ENCODE data around the gene GM2A.

DNA sequence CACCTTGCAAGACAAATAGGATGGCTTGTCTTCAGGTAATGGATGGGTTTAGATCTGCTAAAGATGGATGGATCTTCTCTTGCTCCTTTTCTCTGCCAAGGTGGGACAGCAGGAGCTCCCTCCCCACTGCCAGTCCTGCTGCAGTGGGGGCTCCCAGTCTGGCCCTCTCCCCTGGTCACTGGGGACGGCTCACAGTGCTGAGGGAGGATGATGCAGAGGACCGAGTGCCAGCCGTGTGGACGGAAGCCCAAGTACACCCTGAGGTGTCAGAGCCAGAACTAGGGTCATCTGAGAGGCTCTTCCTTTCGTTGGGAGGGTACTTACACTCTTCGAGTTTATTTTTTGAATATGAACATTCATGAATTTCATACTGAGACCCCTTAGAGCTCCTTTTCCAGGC, 34.8 kb upstream of the GM2A start:
- TF ChIP-seq, protein P1, sequence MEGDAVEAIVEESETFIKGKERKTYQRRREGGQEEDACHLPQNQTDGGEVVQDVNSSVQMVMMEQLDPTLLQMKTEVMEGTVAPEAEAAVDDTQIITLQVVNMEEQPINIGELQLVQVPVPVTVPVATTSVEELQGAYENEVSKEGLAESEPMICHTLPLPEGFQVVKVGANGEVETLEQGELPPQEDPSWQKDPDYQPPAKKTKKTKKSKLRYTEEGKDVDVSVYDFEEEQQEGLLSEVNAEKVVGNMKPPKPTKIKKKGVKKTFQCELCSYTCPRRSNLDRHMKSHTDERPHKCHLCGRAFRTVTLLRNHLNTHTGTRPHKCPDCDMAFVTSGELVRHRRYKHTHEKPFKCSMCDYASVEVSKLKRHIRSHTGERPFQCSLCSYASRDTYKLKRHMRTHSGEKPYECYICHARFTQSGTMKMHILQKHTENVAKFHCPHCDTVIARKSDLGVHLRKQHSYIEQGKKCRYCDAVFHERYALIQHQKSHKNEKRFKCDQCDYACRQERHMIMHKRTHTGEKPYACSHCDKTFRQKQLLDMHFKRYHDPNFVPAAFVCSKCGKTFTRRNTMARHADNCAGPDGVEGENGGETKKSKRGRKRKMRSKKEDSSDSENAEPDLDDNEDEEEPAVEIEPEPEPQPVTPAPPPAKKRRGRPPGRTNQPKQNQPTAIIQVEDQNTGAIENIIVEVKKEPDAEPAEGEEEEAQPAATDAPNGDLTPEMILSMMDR (IDR thresholded peaks at IDR 0.05; ENCODE audit: control extremely low read depth in 1 of 3, insufficient read depth in 1 of 3, low read depth in 1 of 3, low read length in 3 of 3): no peak
- TF ChIP-seq HDAC2 (IDR thresholded peaks at IDR 0.05; ENCODE audit: borderline replicate concordance in 1 of 2, low read depth in 2 of 2, low read length in 2 of 2) (no peak), BACH1 (IDR thresholded peaks at IDR 0.05; ENCODE audit: low read length) (no peak), SP2 (IDR thresholded peaks at IDR 0.05; ENCODE audit: low read length) (no peak), TEAD4 (IDR thresholded peaks at IDR 0.05; ENCODE audit: low read depth, low read length) (no peak), YY1 (IDR thresholded peaks at IDR 0.05; ENCODE audit: low read depth, low read length) (no peak)
